ENCODE results near the gene USH2A.

DNA sequence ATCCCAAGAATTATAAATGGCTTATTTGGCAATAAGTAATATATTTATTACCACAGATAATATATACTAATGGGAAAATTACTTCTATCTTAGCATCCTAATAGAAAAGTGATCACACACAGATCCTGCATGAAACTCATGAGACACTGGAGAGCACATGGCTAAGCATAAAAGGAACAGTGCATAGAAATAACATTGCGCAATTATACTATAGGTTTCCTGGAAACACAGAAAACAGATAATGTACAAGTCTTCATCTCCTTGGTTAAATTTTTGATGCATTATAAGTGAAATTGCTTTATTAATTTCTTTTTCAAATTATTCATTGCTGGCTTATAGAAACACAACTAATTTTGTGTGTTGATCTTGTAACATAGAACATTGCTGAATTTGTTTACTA lies 210.4 kb downstream of the USH2A start:
- no peak for TF ChIP-seq ZNF621 (tag by site-specific recombination; IDR thresholded peaks at IDR 0.05)
- TF ChIP-seq, protein P1, sequence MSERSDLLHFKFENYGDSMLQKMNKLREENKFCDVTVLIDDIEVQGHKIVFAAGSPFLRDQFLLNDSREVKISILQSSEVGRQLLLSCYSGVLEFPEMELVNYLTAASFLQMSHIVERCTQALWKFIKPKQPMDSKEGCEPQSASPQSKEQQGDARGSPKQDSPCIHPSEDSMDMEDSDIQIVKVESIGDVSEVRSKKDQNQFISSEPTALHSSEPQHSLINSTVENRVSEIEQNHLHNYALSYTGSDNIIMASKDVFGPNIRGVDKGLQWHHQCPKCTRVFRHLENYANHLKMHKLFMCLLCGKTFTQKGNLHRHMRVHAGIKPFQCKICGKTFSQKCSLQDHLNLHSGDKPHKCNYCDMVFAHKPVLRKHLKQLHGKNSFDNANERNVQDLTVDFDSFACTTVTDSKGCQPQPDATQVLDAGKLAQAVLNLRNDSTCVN (tag by site-specific recombination; optimal IDR thresholded peaks at IDR 0.05): no peak
- no peak for TF ChIP-seq ZNF114 (tag by site-specific recombination; IDR thresholded peaks at IDR 0.05)
- TF ChIP-seq FEZF1 (tag by site-specific recombination; IDR thresholded peaks at IDR 0.05): no peak
- TF ChIP-seq ZFHX2 (tag by site-specific recombination; conservative IDR thresholded peaks at IDR 0.05): no peak

Data from HEK293 (cell line).